ENCODE results near the gene FN1.

DNA sequence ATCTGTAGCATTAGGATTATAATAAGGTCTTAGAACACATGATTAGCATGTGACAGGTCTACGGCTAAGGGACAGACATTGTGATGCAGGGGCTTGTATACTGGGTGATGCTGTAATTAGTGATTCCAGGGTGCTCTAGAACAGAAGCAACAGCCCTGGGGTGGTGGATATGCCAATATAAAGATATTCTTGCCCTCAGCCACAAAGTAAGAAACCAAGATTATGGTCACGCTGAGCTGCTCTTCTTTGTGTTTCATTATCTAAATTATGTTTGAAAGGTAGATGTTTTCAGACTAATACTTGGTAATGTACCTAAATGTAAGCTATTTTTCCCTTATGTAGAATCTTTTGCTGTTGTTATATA lies 45.3 kb downstream of the FN1 start:
- TF ChIP-seq CEBPB (IDR thresholded peaks at IDR 0.05; ENCODE audit: low read depth, low read length) (no peak), TAF1 (IDR thresholded peaks at IDR 0.05; ENCODE audit: low read depth, low read length) (no peak)
